HepG2 (cell line): ENCODE data around the gene PRPSAP2. TPM values are rescaled to one million over a fixed set of nuclear protein-coding genes. Genes with fewer than 3 reads are reported as not detected.

ENCODE experiments used
- ATAD3A ChIP-seq: sonication (generic); formaldehyde crosslinking; IDR thresholded peaks from 2 replicates; pipeline ENCODE4 v1.4.0; 2020; ENCODE audit warnings: missing genetic modification reagents
- CREB1 ChIP-seq, 2 experiments: fragments of 450-650 bp in 1 of 2; IDR thresholded peaks; 2 replicates each; pipeline ENCODE4 v1.6.1; 2016 to 2017; ENCODE audit warnings: control low read depth in 1 of 2, mild to moderate bottlenecking in 1 of 2, missing compliant biosample characterization in 1 of 2, missing genetic modification characterization in 1 of 2
- CSRNP1 ChIP-seq: sonication (generic); formaldehyde crosslinking; IDR thresholded peaks from 2 replicates; pipeline ENCODE4 v1.8.1; 2023; ENCODE audit warnings: mild to moderate bottlenecking, missing genetic modification reagents
- ELF3 ChIP-seq: IDR thresholded peaks from 2 replicates; pipeline ENCODE4 v1.6.1; 2016; ENCODE audit warnings: missing genetic modification reagents, missing compliant biosample characterization
- FOXO1 ChIP-seq: sonication (generic); formaldehyde crosslinking; IDR thresholded peaks from 2 replicates; pipeline ENCODE4 v1.4.0; 2020; ENCODE audit warnings: missing genetic modification reagents
- HMGXB4 ChIP-seq, 2 experiments: sonication (generic) in 1 of 2; formaldehyde crosslinking in 1 of 2; IDR thresholded peaks; 2 replicates each; pipeline versions ENCODE4 v1.4.0 to v1.6.1; 2018 to 2020; ENCODE audit warnings: missing genetic modification reagents in 2 of 2, borderline replicate concordance in 1 of 2, low read depth in 1 of 2, mild to moderate bottlenecking in 1 of 2, missing biosample characterization in 1 of 2
- MAFK ChIP-seq, 2 experiments: IDR thresholded peaks in 1 of 2; conservative IDR thresholded peaks in 1 of 2; 2 replicates each; pipeline ENCODE4 v1.6.1; 2011; ENCODE audit warnings: improper control_type of control experiment in 2 of 2, low read length in 2 of 2
- MYNN ChIP-seq: sonication (generic); formaldehyde crosslinking; IDR thresholded peaks from 2 replicates; pipeline ENCODE4 v1.4.0; 2020; ENCODE audit warnings: mild to moderate bottlenecking, low read depth, missing genetic modification reagents
- NFE2 ChIP-seq: sonication (generic); formaldehyde crosslinking; IDR thresholded peaks from 2 replicates; pipeline ENCODE4 v1.4.0; 2020; ENCODE audit warnings: missing genetic modification reagents
- NFE2L2 ChIP-seq: fragments of 150-350 bp; IDR thresholded peaks from 2 replicates; pipeline ENCODE4 v1.6.1; 2014; ENCODE audit warnings: low read length
- RFX5 ChIP-seq: IDR thresholded peaks from 2 replicates; pipeline ENCODE4 v1.6.1; 2011; ENCODE audit warnings: low read depth, low read length, improper control_type of control experiment
- SAP130 ChIP-seq: IDR thresholded peaks from 2 replicates; pipeline ENCODE4 v1.6.1; 2016; ENCODE audit warnings: low read depth
- UBTF ChIP-seq: sonication (generic); formaldehyde crosslinking; IDR thresholded peaks from 2 replicates; pipeline ENCODE4 v1.4.0; 2020; ENCODE audit warnings: mild to moderate bottlenecking, missing genetic modification reagents
- ZBTB21 ChIP-seq: sonication (generic); formaldehyde crosslinking; IDR thresholded peaks from 2 replicates; pipeline ENCODE4 v1.4.0; 2020; ENCODE audit warnings: missing genetic modification reagents
- ZNF18 ChIP-seq: sonication (generic); formaldehyde crosslinking; IDR thresholded peaks from 2 replicates; pipeline ENCODE4 v1.8.0; 2022; ENCODE audit warnings: mild to moderate bottlenecking, missing genetic modification reagents; ENCODE audit not compliant: insufficient replicate concordance
- ZNF224 ChIP-seq: sonication (generic); formaldehyde crosslinking; IDR thresholded peaks from 2 replicates; pipeline ENCODE4 v1.5.0; 2020; ENCODE audit warnings: mild to moderate bottlenecking, missing genetic modification reagents
- ZNF282 ChIP-seq: fragments of 450-650 bp; IDR thresholded peaks from 2 replicates; pipeline ENCODE4 v1.6.1; 2018; ENCODE audit not compliant: partially characterized antibody
- ZNF382 ChIP-seq: sonication (generic); formaldehyde crosslinking; IDR thresholded peaks from 2 replicates; pipeline ENCODE4 v1.5.0; 2020; ENCODE audit warnings: missing genetic modification reagents, mild to moderate bottlenecking, borderline replicate concordance
- ZNF558 ChIP-seq: sonication (generic); formaldehyde crosslinking; IDR thresholded peaks from 2 replicates; pipeline ENCODE4 v1.9.0; 2022; ENCODE audit warnings: mild to moderate bottlenecking, missing genetic modification reagents, borderline replicate concordance
- ZNF672 ChIP-seq: sonication (generic); formaldehyde crosslinking; IDR thresholded peaks from 2 replicates; pipeline ENCODE4 v1.8.1; 2022; ENCODE audit warnings: missing genetic modification reagents
- ZNF674 ChIP-seq: sonication (generic); formaldehyde crosslinking; IDR thresholded peaks from 2 replicates; pipeline ENCODE4 v1.5.0; 2020; ENCODE audit warnings: low read depth, mild to moderate bottlenecking, missing genetic modification reagents
- ZNF878 ChIP-seq: sonication (generic); formaldehyde crosslinking; IDR thresholded peaks from 2 replicates; pipeline ENCODE4 v1.8.1; 2023; ENCODE audit warnings: mild to moderate bottlenecking, missing genetic modification reagents, moderate library complexity
- ZSCAN22 ChIP-seq: sonication (generic); formaldehyde crosslinking; IDR thresholded peaks from 2 replicates; pipeline ENCODE4 v1.4.0; 2020; ENCODE audit warnings: mild to moderate bottlenecking, missing genetic modification reagents
- polyA plus RNA-seq, 8 experiments: library from polyadenylated mRNA; depleted of rRNA in 3 of 8; stranded (reverse) in 7 of 8; unstranded in 1 of 8; fragments of >200 nt; fragmentation: Illumina TruSeq in 4 of 8; extraction: Trizol in 4 of 8; gene quantifications; 2 replicates each; pipeline versions ENCODE4 v1.2.1 to v1.2.3, GENCODE V29; 2011 to 2016; ENCODE audit warnings: low read depth in 4 of 8, missing spikeins in 1 of 8, mixed read lengths in 1 of 8; ENCODE audit not compliant: insufficient read depth in 1 of 8
- total RNA-seq, 5 experiments: library from RNA; depleted of rRNA; stranded (reverse); fragments of >200 nt; fragmentation: Illumina TruSeq; extraction: Trizol; gene quantifications; 2 replicates each; pipeline ENCODE4 v1.2.3, GENCODE V29; 2016; ENCODE audit warnings: low read depth in 1 of 5

Gene PRPSAP2
- total and polyA plus RNA-seq, 2 of the 13 experiments (the other 11 are each of a cell fraction or from before 2014, with no cell fraction given), result 34.0 to 58.9 TPM

- TF ChIP-seq CSRNP1 (CRISPR knock-in tag) (no peak), NFE2 (CRISPR knock-in tag) (no peak), ZNF18 (CRISPR knock-in tag) (no peak), FOXO1 (no peak), ZNF674 (CRISPR knock-in tag) (no peak), MAFK (conservative IDR thresholded peaks at IDR 0.05 in 1 of 2, IDR thresholded peaks at IDR 0.05 in 1 of 2; ENCODE audit: low read length in 2 of 2) (no peak), SAP130 (CRISPR knock-in tag) (peak; percentile 85), HMGXB4 (CRISPR knock-in tag; IDR thresholded peaks at IDR 0.05; ENCODE audit: borderline replicate concordance in 1 of 2, low read depth in 1 of 2) (peak; percentile 3 to 54; a peak in 1 of 4 replicates), ELF3 (CRISPR knock-in tag) (peak; percentile 47; the same call in 1 of the 2 replicates), CREB1 (IDR thresholded peaks at IDR 0.05) (peak; percentile 87), CREB1 (CRISPR knock-in tag; IDR thresholded peaks at IDR 0.05) (peak; percentile 93), NFE2L2 (no peak), ZNF282 (no peak), UBTF (CRISPR knock-in tag) (no peak), ZNF878 (CRISPR knock-in tag) (no peak), MYNN (CRISPR knock-in tag) (no peak), RFX5 (peak; percentile 89), ZNF558 (CRISPR knock-in tag) (no peak), ZBTB21 (CRISPR knock-in tag) (no peak), ZNF224 (CRISPR knock-in tag) (no peak), ZSCAN22 (no peak), ATAD3A (CRISPR knock-in tag) (no peak), ZNF382 (CRISPR knock-in tag) (no peak), ZNF672 (no peak)
Observed at GRCh38 chr17:18855831-18856569, 1.9 kb upstream of the PRPSAP2 start (continued).
